Measurements from ENCODE around the gene PCSK7.

Gene PCSK7

GRCh38 chr11:117271208-117271607 lies 39.3 kb upstream of the PCSK7 start:
- no peak for ATAC-seq
- TF ChIP-seq CREB5 (CRISPR knock-in tag; IDR thresholded peaks at IDR 0.05; ENCODE audit: low read depth) (no peak), ARNTL (CRISPR knock-in tag; IDR thresholded peaks at IDR 0.05; ENCODE audit: borderline replicate concordance, low read depth) (no peak), OSR1 (CRISPR knock-in tag; IDR thresholded peaks at IDR 0.05) (no peak), TOX (CRISPR knock-in tag; IDR thresholded peaks at IDR 0.05; ENCODE audit: borderline replicate concordance) (no peak), GLIS3 (CRISPR knock-in tag; IDR thresholded peaks at IDR 0.05) (no peak), ZNF565 (CRISPR knock-in tag; conservative IDR thresholded peaks at IDR 0.05; ENCODE audit: low read depth) (no peak), ESRRG (CRISPR knock-in tag; IDR thresholded peaks at IDR 0.05) (no peak), ZFP3 (CRISPR knock-in tag; IDR thresholded peaks at IDR 0.05) (no peak), ZC3H10 (CRISPR knock-in tag; IDR thresholded peaks at IDR 0.05) (no peak), ZNF8 (CRISPR knock-in tag; IDR thresholded peaks at IDR 0.05) (no peak), CSRNP3 (CRISPR knock-in tag; IDR thresholded peaks at IDR 0.05) (no peak), PATZ1 (CRISPR knock-in tag; IDR thresholded peaks at IDR 0.05; ENCODE audit: borderline replicate concordance) (no peak), ZFP30 (CRISPR knock-in tag; IDR thresholded peaks at IDR 0.05) (no peak), POU6F1 (CRISPR knock-in tag; IDR thresholded peaks at IDR 0.05; ENCODE audit: borderline replicate concordance, low read depth) (no peak), SNAI2 (CRISPR knock-in tag; IDR thresholded peaks at IDR 0.05) (no peak)

GRCh38 chr11:117269856-117270255 lies 38.0 kb upstream of the PCSK7 start:
- ATAC-seq, result no peak
- no peak for TF ChIP-seq ARNTL (CRISPR knock-in tag; IDR thresholded peaks at IDR 0.05; ENCODE audit: borderline replicate concordance, low read depth)
- no peak for TF ChIP-seq BACH2 (CRISPR knock-in tag; IDR thresholded peaks at IDR 0.05; ENCODE audit: borderline replicate concordance)
- no peak for TF ChIP-seq CSRNP3 (CRISPR knock-in tag; IDR thresholded peaks at IDR 0.05)
- TF ChIP-seq RARB (CRISPR knock-in tag; IDR thresholded peaks at IDR 0.05), result no peak
- no peak for TF ChIP-seq ESRRG (CRISPR knock-in tag; IDR thresholded peaks at IDR 0.05)
- TF ChIP-seq PPARA (CRISPR knock-in tag; IDR thresholded peaks at IDR 0.05; ENCODE audit: borderline replicate concordance), result no peak
- no peak for TF ChIP-seq ZNF8 (CRISPR knock-in tag; IDR thresholded peaks at IDR 0.05)

GRCh38 chr11:117265745-117266144 lies 33.9 kb upstream of the PCSK7 start:
- no peak for ATAC-seq
- TF ChIP-seq POU6F1 (CRISPR knock-in tag; IDR thresholded peaks at IDR 0.05; ENCODE audit: borderline replicate concordance, low read depth) (no peak), CSDC2 (CRISPR knock-in tag; IDR thresholded peaks at IDR 0.05) (no peak), TCF4 (CRISPR knock-in tag; IDR thresholded peaks at IDR 0.05; ENCODE audit: borderline replicate concordance) (no peak), ZFP3 (CRISPR knock-in tag; IDR thresholded peaks at IDR 0.05) (no peak), OSR1 (CRISPR knock-in tag; IDR thresholded peaks at IDR 0.05) (no peak), ESRRG (CRISPR knock-in tag; IDR thresholded peaks at IDR 0.05) (no peak), CREB5 (CRISPR knock-in tag; IDR thresholded peaks at IDR 0.05; ENCODE audit: low read depth) (no peak), ZFP30 (CRISPR knock-in tag; IDR thresholded peaks at IDR 0.05) (no peak), ZNF565 (CRISPR knock-in tag; conservative IDR thresholded peaks at IDR 0.05; ENCODE audit: low read depth) (no peak), GLIS3 (CRISPR knock-in tag; IDR thresholded peaks at IDR 0.05) (no peak), BACH2 (CRISPR knock-in tag; IDR thresholded peaks at IDR 0.05; ENCODE audit: borderline replicate concordance) (no peak), ISL1 (CRISPR knock-in tag; IDR thresholded peaks at IDR 0.05) (no peak), ZNF8 (CRISPR knock-in tag; IDR thresholded peaks at IDR 0.05) (no peak), TSHZ2 (CRISPR knock-in tag; IDR thresholded peaks at IDR 0.05) (no peak), ARNTL (CRISPR knock-in tag; IDR thresholded peaks at IDR 0.05; ENCODE audit: borderline replicate concordance, low read depth) (no peak)

Measured in SK-N-SH treated with all-trans-retinoic acid at 6 μM for 48 hours (cell line).